Measurements from ENCODE around the gene CLPSL1.

CLPSL1 gene

DNA sequence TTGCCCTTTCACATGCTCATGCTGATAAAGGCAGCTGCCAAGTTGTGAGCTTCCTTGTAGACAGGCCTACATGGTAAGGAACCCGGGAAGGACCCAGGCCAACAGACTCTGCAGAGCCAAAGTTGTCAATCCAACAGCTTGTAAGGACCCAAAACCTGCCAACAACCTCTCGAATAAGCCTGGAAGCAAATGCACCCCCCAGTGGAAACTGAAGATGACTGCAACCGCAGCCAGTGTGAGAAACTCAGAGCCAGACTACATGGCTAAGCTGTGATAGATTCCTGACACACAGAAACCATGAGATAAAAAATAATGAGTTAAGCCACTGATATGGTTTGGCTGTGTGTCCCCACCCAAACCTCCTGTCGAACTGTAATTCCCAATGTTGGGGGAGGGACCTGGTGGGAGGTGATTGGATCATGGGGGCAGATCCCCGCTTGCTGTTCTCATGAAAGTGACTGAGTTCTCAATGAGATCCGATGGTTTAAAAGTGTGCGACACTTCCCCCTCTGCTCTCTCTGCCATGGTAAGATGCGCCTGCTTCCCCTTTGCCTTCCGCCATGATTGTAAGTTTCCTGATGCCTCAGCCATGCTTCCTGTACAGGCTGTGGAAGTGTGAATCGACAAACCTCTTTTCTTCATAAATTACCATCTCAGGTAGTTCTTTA lies 23.2 kb upstream of the CLPSL1 start:
- no peak for DNase-seq (ENCODE audit: low read depth in 4 of 4, low spot score in 1 of 4)

DNA sequence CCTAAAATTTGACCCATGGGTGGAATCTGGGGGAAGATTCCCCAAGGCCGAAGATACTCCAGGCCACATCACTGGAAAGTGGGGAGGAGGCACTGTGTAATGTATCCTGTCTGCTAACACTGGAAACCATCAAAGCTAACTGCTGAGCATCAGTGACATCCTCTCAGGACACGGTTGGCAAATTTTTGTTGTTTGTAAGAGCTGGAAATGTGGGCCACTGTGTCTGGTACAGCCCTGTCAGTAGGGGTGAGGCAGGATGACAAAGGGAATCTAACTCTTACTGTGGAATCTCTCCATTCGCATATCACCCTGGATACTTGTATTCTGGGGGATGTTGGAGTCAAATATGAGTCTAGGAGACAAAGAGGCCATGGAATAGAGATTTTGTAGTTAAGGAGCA lies 21.4 kb upstream of the CLPSL1 start:
- DNase-seq (ENCODE audit: low read depth in 4 of 4, low spot score in 1 of 4): no peak

DNA sequence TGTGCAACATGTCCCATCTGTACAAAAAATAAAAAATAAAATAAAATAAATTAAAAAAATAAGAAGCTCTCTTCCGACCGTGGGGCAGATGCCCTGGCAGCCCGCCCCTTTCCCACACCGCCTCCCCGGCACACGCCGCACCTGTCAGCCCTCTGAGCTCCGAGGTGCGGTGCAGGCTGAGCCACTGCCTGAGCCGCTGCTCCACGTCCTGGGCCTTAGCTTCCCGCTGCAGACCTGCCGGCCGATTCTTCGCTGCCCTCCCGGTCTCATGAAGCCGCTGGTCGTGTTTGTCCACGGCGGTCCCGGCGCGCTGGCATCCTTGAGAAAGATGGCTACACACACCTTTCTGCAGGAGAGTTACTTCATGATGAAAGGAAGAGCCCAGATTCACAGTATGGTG lies 15.1 kb upstream of the CLPSL1 start:
- no peak for DNase-seq (ENCODE audit: low read depth in 4 of 4, low spot score in 1 of 4)

DNA sequence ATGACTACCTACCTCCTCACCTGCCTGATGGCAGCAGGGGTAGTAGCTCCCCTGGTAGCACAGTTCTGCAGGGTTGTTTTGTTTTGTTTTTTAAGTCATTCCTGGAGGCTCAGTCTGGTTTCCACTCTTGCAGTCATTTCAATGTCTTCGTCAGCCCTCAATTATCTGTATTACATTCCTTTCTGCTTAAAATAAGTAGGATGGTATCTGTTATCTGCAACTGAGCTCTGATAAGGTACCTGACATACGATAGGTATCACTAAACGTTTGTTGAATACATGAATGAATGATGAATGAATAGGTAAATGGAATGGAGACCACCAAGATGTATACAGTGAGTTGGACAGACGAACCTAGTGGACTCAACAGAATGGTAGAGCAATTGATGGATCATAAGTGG lies 11.6 kb upstream of the CLPSL1 start:
- no peak for DNase-seq (ENCODE audit: low read depth in 4 of 4, low spot score in 1 of 4)

DNA sequence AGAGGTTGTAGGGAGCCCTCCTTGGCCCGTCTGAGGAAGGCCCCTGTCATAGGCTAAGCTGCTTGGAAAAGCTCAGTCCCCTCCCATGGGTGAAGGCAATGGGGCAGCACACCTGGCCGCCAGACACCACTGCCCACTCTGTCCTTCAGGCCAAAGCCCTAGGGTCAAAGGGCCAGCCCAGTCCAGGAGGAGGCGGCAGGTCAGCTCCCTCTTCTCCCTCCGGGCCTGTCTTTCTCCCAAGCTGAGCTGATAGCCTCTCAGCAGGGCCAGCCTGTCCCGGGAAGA lies 9.5 kb upstream of the CLPSL1 start:
- no peak for DNase-seq (ENCODE audit: low read depth in 4 of 4, low spot score in 1 of 4)

DNA sequence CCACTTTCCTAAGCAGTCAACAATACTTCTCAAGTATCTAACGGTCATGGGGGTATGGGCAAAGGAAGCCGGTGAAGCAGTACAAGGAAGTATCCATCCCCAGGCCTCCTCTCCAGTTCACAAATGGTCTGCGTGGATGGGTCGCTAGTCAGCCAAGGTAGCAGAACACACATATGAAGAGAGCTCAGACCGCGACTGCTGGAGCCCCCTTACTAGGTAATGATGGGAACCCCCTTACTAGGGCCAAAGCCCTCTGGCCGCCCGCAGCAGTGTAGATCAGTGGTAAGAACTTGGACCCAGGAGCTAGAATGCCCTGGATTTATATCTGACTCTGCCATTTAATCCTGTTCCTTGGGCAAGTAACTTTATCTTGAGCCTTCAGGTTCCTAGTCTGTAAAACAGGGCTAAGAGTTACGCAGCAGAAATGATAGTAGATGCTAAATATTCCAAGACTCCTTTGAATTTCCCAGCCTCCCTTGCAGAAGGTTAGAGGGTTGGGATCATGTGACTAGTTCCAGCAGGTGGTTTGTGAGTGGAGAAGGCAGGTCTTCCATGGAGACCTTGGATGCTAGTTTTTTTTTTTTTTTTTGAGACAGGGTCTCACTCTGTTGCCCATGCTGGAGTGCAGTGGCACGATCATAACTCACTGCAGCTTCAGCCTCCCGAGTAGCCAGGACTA lies 6.6 kb upstream of the CLPSL1 start:
- DNase-seq (ENCODE audit: low read depth in 4 of 4, low spot score in 1 of 4): no peak

DNA sequence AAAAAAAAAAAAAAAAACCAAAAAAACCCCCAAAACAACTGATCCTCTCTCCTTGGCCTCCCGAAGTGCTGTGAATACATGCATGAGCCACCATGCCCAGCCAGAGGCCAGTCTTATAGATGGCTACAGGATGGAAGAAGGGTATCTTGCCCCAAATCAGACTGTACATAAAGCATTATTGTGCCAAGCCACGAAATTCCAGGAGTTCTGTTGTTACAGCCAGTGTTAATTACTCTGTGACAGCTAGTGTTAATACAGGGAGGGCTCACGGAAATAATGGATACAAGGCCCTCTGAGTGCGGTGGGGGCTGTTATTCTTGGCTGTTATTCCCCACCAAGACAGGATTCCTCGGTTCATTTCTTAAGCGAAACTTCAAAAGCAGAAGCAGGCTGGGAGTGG lies 5.8 kb upstream of the CLPSL1 start:
- no peak for DNase-seq (ENCODE audit: low read depth in 4 of 4, low spot score in 1 of 4)

DNA sequence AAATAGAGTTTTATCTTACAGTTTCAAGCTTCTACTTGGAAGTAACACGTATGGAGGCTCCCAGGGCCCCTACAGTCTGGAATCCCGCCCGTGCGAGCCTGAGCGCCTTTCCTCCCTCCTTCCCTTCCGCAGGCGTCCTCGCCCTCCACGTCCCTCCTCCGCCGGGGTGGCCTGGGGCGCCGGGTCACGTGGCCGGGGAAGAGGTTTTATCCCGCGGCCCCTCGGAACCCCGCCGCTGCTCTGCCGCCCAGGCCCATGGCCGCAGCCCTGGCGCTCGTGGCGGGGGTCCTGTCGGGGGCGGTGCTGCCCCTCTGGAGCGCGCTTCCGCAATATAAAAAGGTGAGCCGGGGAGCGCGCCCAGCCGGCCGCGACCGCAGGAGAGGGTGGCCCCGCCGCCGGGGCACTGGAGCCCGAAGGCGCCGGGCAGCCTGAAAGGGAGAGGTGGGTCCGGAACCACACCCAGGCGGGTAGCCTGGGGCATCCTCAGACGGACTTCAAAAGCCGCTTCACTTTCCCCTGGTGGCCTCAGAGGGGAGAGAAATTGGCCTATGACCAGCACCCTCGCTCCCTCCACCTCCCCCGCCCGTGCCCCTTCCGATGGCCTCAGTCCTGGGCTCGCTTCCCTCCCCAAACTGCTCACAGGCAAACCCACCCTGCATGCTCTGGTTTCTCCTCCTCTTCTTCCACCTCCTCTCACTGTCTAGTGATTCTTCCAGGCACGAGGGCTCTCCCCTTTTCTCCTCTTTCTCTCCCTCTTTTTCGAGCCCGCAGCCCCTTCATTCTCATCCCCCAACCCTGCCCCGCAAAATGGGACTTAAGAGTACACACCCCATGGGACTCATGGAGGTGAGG lies 4.2 kb upstream of the CLPSL1 start, which contains the start of gene CLPSL2:
CLPSL2 (plus strand) TSS at position 235 of the 852 bp plus-strand sequence; CDS start at position 256, 21 bp downstream.
- DNase-seq (ENCODE audit: low read depth in 4 of 4, low spot score in 1 of 4): no peak

DNA sequence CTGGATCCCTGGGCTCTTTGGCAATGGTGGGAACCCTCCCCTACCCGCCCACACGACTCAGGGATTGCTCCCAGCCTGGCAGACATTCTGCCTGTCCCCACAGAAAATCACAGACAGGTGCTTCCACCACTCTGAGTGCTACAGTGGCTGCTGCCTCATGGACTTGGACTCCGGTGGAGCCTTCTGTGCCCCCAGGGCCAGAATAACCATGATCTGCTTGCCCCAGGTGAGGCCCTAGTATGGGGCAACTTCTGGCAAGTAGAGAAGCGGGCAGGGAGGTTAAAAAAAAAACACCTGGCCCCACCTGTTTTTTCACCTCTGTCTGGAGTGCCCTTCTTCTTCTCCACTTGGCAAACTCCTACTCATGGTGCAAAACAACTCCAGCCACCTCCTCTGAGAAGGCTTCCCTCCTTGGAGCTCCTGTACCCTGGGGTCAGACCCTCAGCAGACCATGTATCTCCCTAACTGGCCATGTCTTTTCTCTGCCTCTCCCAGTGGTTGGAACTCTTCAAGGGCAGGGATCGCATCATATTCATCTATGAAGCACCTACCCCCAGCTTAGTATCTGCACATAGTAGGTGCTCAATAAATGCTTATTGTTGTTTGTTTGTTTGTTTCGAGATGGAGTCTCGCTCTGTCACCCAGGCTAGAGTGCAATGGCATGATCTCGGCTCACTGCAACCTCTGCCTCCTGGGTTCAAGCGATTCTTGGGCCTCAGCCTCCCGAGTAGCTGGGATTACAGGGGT lies 3.3 kb upstream of the CLPSL1 start:
- no peak for DNase-seq (ENCODE audit: low read depth in 4 of 4, low spot score in 1 of 4)

DNA sequence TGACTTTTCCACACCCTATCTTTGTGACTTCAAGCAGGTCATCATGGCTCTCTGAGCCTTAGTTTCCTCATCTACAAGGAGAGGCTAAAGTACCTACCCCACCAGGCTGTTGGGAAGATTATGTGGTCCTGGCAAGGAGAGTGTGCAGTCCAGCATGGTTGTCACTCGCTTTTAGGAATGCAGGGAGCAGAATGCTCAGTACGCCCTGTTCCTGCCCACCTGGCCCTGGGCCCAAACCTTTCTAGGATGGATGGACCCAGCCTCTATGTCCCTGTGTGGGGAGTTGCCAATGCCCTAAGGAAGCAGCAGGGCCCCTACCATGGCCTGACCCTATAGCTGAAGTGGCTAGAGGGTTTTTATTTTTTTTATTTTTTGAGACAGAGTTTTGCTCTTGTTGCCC lies 2.4 kb upstream of the CLPSL1 start:
- no peak for DNase-seq (ENCODE audit: low read depth in 4 of 4, low spot score in 1 of 4)

DNA sequence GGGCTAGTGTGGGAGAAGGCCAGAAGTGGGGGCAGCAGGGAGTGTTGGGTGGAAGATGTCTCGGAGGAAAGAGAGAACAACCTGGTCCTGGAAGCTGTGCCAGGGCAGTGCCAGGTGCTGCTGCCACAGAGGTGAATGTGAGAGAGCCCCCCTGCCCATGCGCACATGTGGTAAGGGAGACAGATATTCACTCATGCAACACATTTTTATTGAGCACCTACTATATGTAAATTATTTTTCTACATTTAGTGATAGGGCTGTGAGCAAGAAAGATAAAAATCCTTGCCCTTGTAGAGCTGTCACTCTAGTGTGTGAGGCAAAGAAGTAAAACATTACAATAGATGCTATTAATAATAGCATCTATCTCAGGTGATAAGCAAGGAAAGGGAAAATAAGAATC lies 471 bp downstream of the CLPSL1 start:
- no peak for DNase-seq (ENCODE audit: low read depth in 4 of 4, low spot score in 1 of 4)

DNA sequence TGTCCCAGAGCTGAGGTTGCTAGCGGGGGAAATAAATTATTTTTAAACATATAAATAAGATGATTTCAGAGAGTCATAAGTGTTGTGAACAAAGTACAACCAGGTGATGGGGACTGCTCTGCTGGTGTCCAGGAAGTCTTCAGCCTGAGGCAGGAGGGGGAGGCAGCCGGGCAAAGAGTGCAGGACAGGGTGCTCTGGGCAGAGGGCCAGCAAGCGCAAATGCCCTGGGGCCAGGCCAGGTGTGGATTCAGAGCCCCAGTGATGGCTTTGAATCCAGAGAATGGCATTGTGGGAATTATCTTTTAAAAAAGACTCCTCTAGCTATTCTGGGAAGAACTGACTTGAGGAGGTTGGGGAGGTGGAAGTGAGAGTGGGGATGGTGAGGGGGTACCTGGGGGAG lies 1.6 kb downstream of the CLPSL1 start:
- no peak for DNase-seq (ENCODE audit: low read depth in 4 of 4, low spot score in 1 of 4)

DNA sequence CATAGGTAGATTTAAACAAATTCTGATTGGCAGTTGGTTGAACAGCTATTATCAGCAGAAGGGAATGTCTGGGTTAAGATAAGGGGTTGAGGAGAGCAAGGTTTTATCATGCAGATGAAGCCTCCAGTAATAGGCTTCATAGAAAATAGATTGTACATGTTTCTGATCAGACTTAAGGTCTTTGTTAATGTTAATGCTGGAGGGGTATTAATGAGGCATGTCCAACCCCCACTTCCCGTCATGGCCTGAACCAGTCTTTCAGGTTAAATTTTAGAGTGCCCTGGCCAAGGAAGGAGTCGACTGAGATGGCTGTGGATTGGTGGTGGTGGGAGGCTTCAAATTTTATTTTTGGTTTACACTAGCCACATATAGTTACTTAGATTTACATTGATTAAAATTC lies 3.4 kb downstream of the CLPSL1 start:
- DNase-seq (ENCODE audit: low read depth in 4 of 4, low spot score in 1 of 4): no peak

DNA sequence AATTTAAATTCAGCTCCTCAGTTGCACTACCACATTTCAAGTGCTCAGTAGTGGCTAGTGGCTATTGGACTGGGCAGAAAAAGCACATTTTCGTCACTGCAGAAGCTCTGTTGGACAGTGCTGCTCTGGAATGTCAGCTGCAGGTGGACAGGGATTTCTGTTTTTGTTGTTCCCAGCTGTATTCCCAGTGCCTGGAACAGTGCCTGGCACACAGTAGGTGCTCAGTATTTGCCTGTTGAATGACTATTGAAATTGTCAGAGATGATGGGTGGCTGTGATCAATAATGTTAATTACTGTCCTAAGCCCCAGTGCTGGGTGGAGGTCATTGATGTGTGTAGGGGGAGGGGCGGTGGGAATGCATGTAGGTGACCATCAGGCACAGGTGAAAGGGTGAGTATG lies 5.5 kb downstream of the CLPSL1 start:
- no peak for DNase-seq (ENCODE audit: low read depth in 4 of 4, low spot score in 1 of 4)

DNA sequence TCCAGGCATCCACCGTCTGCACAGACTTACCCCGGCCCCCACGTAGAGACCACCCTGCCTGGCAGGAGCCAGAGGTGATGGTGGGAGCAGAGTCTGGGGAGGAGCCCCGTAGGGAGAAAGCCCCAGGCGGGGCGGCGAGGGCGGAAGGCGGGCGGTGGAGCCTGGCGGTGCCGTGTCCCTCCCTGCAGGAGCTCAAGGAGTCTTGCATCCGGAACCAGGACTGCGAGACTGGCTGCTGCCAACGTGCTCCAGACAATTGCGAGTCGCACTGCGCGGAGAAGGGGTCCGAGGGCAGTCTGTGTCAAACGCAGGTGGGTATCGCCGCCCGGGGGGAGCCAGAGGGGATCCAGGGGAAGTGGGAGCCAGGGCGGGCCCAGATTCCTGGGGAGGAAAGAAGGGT lies 6.0 kb downstream of the CLPSL1 start:
- DNase-seq (ENCODE audit: low read depth in 4 of 4, low spot score in 1 of 4): no peak

DNA sequence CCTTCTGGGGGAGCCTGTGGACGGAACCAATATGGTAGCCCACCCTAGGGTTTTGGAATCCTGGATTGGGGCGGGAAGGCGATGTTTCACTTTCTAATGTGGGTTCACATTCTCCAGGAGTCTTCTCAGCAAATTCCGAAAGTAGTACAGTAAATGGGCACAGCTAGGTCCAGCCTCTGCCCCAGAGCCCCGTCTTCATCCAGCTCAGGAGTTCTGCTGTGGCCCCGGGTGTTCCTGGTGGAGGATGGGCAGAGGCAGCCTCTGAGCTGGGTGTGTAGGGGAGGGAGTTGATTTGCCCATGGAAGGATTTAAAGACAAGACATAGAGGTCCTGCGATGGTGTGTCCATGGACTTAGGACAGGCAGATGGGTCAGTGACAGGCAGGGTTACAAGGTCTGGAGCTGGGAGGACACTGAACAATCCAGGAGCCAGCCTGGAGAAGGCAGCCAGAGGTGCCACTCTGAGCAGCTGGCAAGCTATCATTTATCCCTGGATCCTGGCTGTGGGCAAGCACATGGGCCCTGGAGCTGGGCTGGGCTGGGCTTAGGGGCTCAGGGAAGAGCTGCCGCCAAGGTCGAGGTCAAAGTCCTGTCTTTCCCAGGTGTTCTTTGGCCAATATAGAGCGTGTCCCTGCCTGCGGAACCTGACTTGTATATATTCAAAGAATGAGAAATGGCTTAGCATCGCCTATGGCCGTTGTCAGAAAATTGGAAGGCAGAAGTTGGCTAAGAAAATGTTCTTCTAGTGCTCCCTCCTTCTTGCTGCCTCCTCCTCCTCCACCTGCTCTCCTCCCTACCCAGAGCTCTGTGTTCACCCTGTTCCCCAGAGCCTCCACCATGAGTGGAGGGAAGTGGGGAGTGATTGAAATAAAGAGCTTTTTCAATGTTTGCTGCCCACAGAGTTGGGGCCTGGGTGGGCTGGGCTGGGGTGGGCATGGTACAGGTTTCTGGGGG lies 6.7 kb downstream of the CLPSL1 start:
- DNase-seq (ENCODE audit: low read depth in 4 of 4, low spot score in 1 of 4): no peak

DNA sequence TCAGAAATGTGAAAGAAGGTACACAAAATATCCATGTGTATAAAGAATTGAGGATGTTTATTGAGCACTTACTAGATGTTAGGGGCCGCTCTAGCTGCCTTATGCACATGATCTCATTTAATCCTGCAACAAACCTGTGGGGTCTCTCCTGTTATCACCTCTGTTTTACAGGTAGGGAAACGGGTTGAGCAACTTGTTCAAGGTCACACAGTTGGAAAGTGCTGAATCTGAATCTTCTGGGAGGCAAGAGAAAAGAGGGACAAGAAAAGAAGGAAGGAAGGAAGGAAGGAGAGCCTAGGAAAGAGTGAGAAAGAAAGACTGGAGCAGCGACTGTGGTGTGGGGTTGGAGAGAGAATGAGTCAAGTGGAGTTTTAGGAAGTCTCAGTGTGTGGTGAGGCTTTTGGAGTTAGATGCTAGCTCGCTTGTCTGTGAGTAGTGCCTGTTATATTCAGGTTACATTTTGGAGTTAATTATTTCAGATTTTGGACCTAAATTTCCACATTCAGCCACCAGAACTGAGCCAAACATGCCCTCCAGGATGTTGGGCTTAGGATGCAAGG lies 7.7 kb downstream of the CLPSL1 start:
- no peak for DNase-seq (ENCODE audit: low read depth in 4 of 4, low spot score in 1 of 4)

DNA sequence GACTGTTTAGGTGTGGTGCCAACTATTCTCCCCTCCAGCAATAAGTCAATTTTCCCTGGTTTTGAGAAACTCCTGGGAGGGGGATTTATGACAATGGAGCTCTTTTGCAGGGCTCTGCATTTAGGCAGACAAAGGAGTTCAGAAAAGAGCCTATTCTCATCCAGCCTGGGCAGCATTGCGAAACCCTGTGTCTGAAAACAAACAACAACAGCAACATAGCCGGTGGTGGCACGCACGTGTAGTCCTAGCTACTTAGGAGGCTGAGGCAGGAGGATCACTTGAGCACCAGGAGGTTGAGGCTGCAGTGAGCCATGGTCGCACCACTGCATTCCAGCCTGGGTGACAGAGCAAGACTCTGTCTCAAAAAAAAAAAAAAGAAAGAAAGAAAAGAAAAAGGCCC lies 9.9 kb downstream of the CLPSL1 start:
- DNase-seq (ENCODE audit: low read depth in 4 of 4, low spot score in 1 of 4): no peak

DNA sequence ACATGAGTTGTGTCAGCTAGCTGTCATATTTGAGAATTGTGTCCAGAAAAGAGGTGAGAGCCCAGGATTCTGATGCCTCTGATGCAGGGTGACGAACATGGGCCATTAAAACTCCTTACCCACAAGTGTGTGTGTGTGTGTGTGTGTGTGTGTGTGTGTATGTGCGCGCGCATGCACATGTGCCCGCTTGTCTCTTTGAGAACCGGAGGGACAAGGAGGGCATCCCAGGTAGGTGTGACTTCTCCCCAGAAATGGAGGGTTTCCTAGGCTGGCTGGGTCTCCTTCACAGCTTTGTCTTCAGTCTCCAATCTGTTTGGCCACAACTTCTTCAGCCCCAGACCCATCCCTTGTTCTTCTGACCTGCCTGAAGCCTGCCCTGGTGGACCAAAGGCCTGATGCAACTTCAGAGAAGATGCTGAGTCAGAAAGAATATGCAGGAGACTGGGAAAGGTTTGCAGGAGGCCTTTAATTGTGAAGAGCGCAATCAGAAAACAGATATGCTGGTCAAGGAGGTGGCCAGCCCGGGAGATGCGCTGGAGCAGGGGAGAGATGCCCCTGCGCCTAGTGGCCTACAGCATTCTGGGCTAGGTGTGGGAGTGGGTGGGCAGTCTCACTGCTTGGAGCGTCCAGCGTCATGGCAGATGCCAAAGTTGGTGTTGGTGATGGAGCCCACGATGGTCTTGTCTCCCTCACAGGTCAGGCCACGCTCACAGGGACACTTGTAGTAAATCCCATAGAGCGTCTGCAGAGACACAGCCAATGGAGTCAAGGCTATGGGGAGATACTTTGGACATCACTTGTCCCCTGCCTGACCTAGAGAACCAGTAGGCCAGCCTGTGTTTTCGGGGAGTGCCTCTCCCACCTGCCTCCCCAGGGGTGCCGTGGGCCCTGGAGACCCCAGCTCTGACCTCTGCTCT lies 14.0 kb downstream of the CLPSL1 start:
- DNase-seq (ENCODE audit: low read depth in 4 of 4, low spot score in 1 of 4): no peak
